C1 segment of cervical spinal cord (tissue), 14 donors: ENCODE measurements around the gene CTDSP2.

Experiments used
- DNase-seq, 14 donors: peaks; one replicate each; lab custom pipeline; 2025; lab: John Stamatoyannopoulos, UW

CTDSP2 gene

GRCh38 chr12:57817261-57817989, 29.1 kb downstream of the CTDSP2 start:
- peak in 1 of 14 donors; percentile 41 for DNase-seq

- peak in 1 of 14 donors; percentile 12 for DNase-seq
Observed at GRCh38 chr12:57816855-57817151, 29.7 kb downstream of the CTDSP2 start.

- no peak for DNase-seq
Observed at GRCh38 chr12:57816001-57816854, 30.3 kb downstream of the CTDSP2 start.

- DNase-seq = peak in 1 of 14 donors; percentile 46
Observed at GRCh38 chr12:57815177-57816000, 31.1 kb downstream of the CTDSP2 start.

GRCh38 chr12:57813971-57814772, 32.4 kb downstream of the CTDSP2 start:
- no peak for DNase-seq

- DNase-seq = no peak
Observed at GRCh38 chr12:57813111-57813970, 33.2 kb downstream of the CTDSP2 start.

- DNase-seq = no peak
Observed at GRCh38 chr12:57811028-57811755, 35.3 kb downstream of the CTDSP2 start.

- DNase-seq = no peak
Observed at GRCh38 chr12:57810450-57810849, 36.1 kb downstream of the CTDSP2 start.

- no peak for DNase-seq
Observed at GRCh38 chr12:57809425-57809824, 37.1 kb downstream of the CTDSP2 start.

- DNase-seq = no peak
Observed at GRCh38 chr12:57808351-57808750, 38.2 kb downstream of the CTDSP2 start.

GRCh38 chr12:57807285-57807684, 39.2 kb downstream of the CTDSP2 start:
- no peak for DNase-seq

- DNase-seq = no peak
Observed at GRCh38 chr12:57806677-57807076, 39.9 kb downstream of the CTDSP2 start.

- DNase-seq = peak in 4 of 14 donors; percentile 1 to 61 (median 14)
Observed at GRCh38 chr12:57803319-57803893, 43.1 kb downstream of the CTDSP2 start.

GRCh38 chr12:57802607-57803006, 43.9 kb downstream of the CTDSP2 start:
- DNase-seq = no peak

- no peak for DNase-seq
Observed at GRCh38 chr12:57800965-57801364, 45.6 kb downstream of the CTDSP2 start.

GRCh38 chr12:57797933-57798332, 48.6 kb downstream of the CTDSP2 start:
- no peak for DNase-seq

- no peak for DNase-seq
Observed at GRCh38 chr12:57796996-57797395, 49.5 kb downstream of the CTDSP2 start.

- no peak for DNase-seq
Observed at GRCh38 chr12:57795354-57795753, 51.2 kb downstream of the CTDSP2 start.

GRCh38 chr12:57793920-57794319, 52.6 kb downstream of the CTDSP2 start:
- DNase-seq = no peak
